Thoracic aorta (tissue), 2 donors: ENCODE results near the gene JAKMIP1. TPM values are rescaled to one million over a fixed set of nuclear protein-coding genes. Genes with fewer than 3 reads are reported as not detected.

Experiments
- ATAC-seq: fragments of 150-250 bp; one replicate; pipeline ENCODE4 v1.8.0; 2017; ENCODE audit warnings: low read depth; ENCODE audit not compliant: insufficient number of reproducible peaks, low FRiP score
- DNase-seq: peaks from one replicate; pipeline ENCODE4 v3.0.0-alpha.2; 2020; ENCODE audit warnings: low spot score
- H3K27ac ChIP-seq, 2 donors: fragments of 200-600 bp; sonication (generic); 1 replicate in 1 of 2; 2 replicates in 1 of 2; pipeline ENCODE4 v1.5.1; 2016; ENCODE audit warnings: mild to moderate bottlenecking in 2 of 2, moderate library complexity in 2 of 2
- H3K27me3 ChIP-seq: fragments of 200-600 bp; sonication (generic); replicated peaks from 2 replicates; pipeline ENCODE4 v1.6.0; 2016; ENCODE audit warnings: mild to moderate bottlenecking; ENCODE audit not compliant: insufficient read depth
- H3K36me3 ChIP-seq: fragments of 200-600 bp; sonication (generic); one replicate; pipeline ENCODE4 v1.5.1; 2016
- H3K4me1 ChIP-seq, 2 donors: fragments of 200-600 bp; sonication (generic); 1 replicate in 1 of 2; 2 replicates in 1 of 2; pipeline versions ENCODE4 v1.5.1 to v1.6.0; 2016; ENCODE audit warnings: low read depth in 2 of 2, mild to moderate bottlenecking in 1 of 2; ENCODE audit not compliant: control insufficient read depth in 1 of 2
- H3K4me3 ChIP-seq: fragments of 200-600 bp; sonication (generic); 2 replicates; pipeline ENCODE4 v1.5.1; 2016; ENCODE audit warnings: mild to moderate bottlenecking
- H3K9me3 ChIP-seq: fragments of 200-600 bp; sonication (generic); 2 replicates; pipeline ENCODE4 v1.5.1; 2016
- CTCF ChIP-seq: fragments of 200-600 bp; sonication (generic); IDR thresholded peaks from one replicate; pipeline ENCODE4 v1.5.1; 2019; ENCODE audit warnings: antibody characterized with exemption
- total RNA-seq, 2 donors: library from RNA; depleted of rRNA; stranded (reverse); fragments of >200 nt; gene quantifications; one replicate each; pipeline versions ENCODE4 v1.1.0 to v1.2.3, GENCODE V29; 2016

The JAKMIP1 gene
- total RNA-seq, 2 donors from 2014 or later: 0.28 to 0.81 TPM

DNA sequence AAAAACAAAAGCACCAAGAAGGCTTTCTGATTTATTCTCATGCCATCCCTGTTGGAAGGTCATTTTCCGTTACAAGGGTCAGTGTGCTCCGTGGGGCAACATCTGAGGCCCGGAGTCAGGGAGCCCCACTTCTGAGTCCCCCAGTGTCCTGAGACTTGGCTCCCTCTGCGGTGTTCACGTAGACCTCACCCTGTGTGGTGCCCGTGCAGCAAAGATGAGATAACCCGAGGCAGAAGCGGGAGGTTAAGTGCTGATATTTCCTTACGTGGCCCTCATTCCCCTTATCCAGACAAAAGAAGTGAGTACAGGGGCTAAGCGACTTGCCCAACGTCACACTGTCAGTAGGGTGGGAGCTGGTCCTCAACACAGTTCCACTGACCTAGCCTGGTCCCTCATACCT is 3.5 kb downstream of the JAKMIP1 start:
- no peaks in the 10 kb centered on the region for H3K36me3 ChIP-seq
- H3K4me3 ChIP-seq: no peak overlapping the region
- peaks cover 15% of the 10 kb centered on the region for H3K27me3 ChIP-seq
- ATAC-seq (no peak), DNase-seq (no peak)
- no peaks in the 10 kb centered on the region for H3K9me3 ChIP-seq
- no peak overlapping the region for H3K27ac ChIP-seq
- H3K4me1 ChIP-seq: peaks cover 0 to 17% of the 10 kb centered on the region in 2 donors
- TF ChIP-seq CTCF: no peak

DNA sequence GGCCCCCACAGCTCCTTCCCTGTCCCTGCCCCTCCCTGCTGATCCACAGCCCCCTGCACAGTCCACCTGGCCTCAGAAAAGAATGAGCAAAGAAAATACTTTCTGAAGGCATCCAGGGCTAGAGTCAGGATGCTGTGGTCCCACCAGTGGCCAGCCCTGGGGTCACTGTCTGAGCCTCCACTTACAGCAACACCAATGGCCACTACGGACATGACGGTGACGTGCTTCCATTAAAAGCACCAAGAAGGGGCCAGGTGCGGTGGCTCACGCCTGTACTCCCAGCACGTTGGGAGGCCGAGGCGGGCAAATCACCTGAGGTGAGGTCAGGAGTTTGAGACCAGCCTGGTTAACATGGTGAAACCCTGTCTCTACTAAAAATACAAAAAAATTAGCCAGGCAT is 4.0 kb downstream of the JAKMIP1 start:
- TF ChIP-seq CTCF: no peak
- H3K4me3 ChIP-seq: no peak overlapping the region
- DNase-seq (no peak), ATAC-seq (no peak)
- H3K27ac ChIP-seq: no peak overlapping the region
- peaks cover 0 to 17% of the 10 kb centered on the region in 2 donors for H3K4me1 ChIP-seq
- H3K9me3 ChIP-seq: no peaks in the 10 kb centered on the region
- no peaks in the 10 kb centered on the region for H3K36me3 ChIP-seq
- peaks cover 15% of the 10 kb centered on the region for H3K27me3 ChIP-seq

DNA sequence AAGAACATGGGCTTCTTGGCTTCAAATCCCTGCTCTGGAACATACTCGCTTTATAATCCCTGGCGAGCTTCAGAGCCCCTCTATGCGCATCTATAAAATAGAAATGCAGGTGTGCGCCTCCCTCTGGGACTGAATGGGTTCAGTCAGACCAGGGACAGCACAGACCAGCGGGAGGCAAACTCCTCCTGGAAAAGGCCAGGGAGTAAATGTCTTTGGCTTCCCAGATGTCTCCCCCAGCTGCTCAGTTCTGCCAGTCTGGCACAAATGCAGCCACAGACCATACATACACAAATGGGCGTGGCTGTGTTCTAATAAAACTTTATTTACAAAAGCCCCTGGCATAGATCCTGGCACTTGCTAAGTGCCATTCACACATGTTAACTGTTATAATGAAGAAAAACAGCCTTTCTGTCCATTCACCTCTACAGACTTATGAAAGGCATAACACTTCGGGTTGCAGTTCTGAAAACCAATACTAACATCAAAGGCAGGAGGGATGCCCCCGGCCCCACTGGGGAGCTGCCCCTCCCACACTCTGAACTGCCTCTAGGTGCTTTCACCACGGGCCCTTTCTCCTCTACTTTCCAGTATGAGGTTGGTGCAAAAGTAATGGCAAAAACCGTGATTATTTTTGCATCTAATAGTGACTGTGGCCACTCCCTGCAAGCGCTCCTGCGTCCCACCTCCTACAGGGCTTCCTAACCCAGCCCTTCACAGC is 4.6 kb downstream of the JAKMIP1 start:
- no peak for TF ChIP-seq CTCF
- Histone ChIP-seq H3K27ac (no peak overlapping the region), H3K4me3 (no peak overlapping the region), H3K9me3 (no peaks in the 10 kb centered on the region), H3K27me3 (peaks cover 15% of the 10 kb centered on the region), H3K4me1 (peaks cover 0 to 17% of the 10 kb centered on the region in 2 donors), H3K36me3 (no peaks in the 10 kb centered on the region)
- DNase-seq (no peak), ATAC-seq (no peak)

DNA sequence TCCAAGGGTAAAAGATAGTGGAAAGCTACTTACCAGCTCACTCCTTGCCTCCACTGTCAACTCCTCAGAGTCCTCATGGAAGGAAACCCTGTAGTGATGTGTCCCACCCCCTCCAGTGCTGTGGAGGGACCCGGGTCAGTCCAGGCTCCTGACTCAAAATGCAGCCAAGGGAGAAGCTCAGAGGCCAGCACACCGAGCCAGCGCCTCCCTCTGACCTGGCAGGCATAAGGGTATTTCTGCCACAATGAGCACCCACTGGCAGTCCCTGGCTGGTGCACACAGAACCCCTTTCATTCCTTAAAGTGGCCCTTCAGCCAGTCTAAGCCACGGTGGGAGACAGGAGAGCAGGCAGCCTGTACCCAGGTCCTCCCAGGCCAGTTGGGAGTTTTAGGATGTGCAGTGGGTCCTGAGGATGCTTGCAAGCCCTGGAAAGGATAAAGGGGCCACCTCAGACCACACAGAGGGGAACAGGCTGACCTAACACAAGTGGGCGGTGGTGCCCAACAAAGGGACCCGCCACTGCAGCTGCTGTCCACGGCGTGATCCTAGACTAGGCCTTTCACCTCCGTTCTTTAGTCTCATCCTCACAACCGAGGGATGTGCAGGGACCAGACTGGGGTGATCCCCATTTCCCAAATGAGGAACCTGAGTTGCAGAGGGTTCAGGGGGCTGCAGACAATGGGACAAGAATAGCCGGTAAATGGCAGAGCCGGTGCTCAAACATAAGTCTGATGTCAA is 5.7 kb downstream of the JAKMIP1 start:
- no peak for TF ChIP-seq CTCF
- H3K4me1 ChIP-seq: peaks cover 0 to 10% of the 10 kb centered on the region in 2 donors
- no peaks in the 10 kb centered on the region for H3K36me3 ChIP-seq
- ATAC-seq: no peak
- H3K4me3 ChIP-seq: no peak overlapping the region
- peaks cover 15% of the 10 kb centered on the region for H3K27me3 ChIP-seq
- no peak for DNase-seq
- no peaks in the 10 kb centered on the region for H3K9me3 ChIP-seq
- no peak overlapping the region for H3K27ac ChIP-seq

DNA sequence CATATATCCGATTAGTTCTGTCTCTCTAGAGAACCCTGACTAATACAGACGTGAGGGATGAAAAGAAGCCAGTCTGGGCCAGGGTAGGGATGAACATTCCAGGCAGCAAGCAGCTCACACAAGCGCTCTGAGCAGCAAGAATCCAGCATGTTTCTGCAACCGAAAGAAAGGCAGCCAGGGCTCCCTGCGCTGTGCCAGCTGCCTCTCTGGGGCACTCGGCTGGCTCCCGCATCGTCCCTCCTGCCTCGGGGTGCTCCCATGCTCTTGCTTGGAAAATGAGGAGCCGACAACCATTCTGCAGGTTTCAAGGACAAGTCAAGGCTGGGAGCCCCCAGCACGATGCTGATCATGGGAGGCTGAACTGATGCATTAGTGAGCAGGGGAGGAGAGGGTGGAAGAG is 7.0 kb downstream of the JAKMIP1 start:
- H3K9me3 ChIP-seq: no peaks in the 10 kb centered on the region
- H3K4me1 ChIP-seq: no peaks in the 10 kb centered on the region
- no peak overlapping the region for H3K4me3 ChIP-seq
- no peak overlapping the region for H3K27ac ChIP-seq
- ATAC-seq: no peak
- DNase-seq: no peak
- no peaks in the 10 kb centered on the region for H3K36me3 ChIP-seq
- H3K27me3 ChIP-seq: peaks cover 5% of the 10 kb centered on the region
- no peak for TF ChIP-seq CTCF
